Esophagus muscularis mucosa (tissue), 3 donors: ENCODE measurements around the gene FADS3.

Source experiments
- CTCF ChIP-seq, 3 experiments: fragments of 200-600 bp in 2 of 3; fragments of 450-650 bp in 1 of 3; sonication (generic) in 2 of 3; IDR thresholded peaks; one replicate each; pipeline ENCODE4 v1.5.1; 2017 to 2019; ENCODE audit warnings: antibody characterized with exemption in 3 of 3, mild to moderate bottlenecking in 2 of 3, moderate library complexity in 1 of 3
- POLR2A ChIP-seq: fragments of 450-650 bp; IDR thresholded peaks from one replicate; pipeline ENCODE4 v1.6.1; 2017; ENCODE audit warnings: antibody characterized with exemption, moderate library complexity, mild to moderate bottlenecking, low read depth

GRCh38 chr11:61918251-61918937 is 27.0 kb upstream of the FADS3 start:
- TF ChIP-seq CTCF (IDR thresholded peaks at IDR 0.05) (no peak), POLR2A (no peak)
